ENCODE results near the gene SAMD4A.

Gene SAMD4A

DNA sequence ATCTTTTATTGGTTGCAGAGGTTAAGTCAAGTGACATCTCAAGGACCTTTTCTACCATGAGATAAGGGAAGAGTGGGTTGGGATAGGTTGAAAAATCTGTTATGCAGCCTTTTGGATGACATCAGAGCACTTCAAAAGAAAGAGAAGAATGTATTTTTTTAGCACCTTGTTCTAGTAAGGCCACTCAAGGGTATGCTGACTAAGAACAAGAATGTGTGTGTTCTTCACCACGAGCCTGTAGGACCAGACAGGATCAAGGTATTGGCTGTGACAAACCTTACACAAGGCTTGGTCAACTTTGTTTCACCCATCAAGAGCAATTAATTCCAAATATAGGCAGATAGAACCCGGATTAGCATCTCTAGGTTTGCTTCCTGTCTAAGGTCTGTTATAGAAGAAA is 142.5 kb downstream of the SAMD4A start:
- DNase-seq: no peak

DNA sequence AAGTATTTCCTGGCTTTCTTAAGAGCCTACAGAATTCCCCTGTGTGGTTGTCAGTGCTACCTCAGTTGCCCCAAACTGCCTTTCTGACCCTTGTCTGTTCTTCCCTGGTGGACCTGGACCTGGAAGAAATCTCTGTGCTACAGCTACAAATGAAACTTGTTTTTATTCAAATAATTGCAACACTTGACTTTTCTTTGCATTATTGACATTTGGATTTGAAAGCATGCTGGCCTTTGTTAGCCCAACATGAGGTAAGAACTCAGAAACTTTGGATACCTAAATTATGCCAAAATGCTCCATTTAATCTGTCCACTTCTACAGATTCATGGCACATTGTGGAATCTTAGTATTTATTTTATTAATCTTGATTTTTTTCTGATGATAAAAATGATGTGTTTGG is 142.9 kb downstream of the SAMD4A start:
- no peak for DNase-seq

- DNase-seq: no peak
These were observed 144.4 kb downstream of the SAMD4A start for GRCh38 chr14:54711312-54711711.

- DNase-seq: no peak
These were observed 145.0 kb downstream of the SAMD4A start for GRCh38 chr14:54711812-54712464.

DNA sequence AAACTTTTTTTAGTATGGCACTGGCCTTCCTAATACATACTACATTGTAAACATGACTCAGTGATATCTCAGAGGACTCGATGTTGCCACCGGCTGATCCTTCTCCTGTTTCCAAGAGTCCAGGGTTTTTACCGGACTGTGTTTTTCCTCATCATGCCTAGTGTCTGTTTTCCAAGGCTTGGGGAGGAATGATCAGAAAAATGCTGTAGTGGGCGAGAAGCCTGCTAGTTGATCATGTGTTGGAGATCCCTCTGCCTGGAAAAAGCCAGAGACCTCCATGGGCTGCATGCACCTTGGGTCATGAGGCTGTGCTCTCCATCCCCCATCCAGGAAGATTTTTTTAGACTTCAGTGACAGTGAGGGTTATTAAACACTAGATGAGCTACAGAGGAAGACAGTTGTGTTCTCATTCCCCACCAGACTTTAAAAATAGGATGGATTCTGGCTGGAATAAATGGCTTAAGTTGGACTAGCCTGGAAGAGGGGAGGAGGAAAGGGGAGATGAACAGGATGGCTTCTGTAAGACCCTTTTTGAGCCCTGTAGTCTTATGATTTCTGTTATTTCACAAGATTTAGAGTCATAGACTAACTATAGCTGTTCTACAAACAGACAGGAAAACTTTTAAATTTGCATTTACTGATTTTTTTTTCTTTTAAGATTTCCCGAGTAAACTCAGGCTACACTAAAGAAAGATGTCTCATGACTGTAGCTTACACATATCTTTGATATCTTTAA is 145.7 kb downstream of the SAMD4A start:
- DNase-seq: no peak

GRCh38 chr14:54713379-54713778 is 146.5 kb downstream of the SAMD4A start:
- DNase-seq: no peak

GRCh38 chr14:54715239-54715638 is 148.3 kb downstream of the SAMD4A start:
- DNase-seq: no peak

GRCh38 chr14:54715811-54716210 is 148.9 kb downstream of the SAMD4A start:
- no peak for DNase-seq

- no peak for DNase-seq
These were observed 149.9 kb downstream of the SAMD4A start for GRCh38 chr14:54716862-54717261.

- no peak for DNase-seq
These were observed 151.1 kb downstream of the SAMD4A start for GRCh38 chr14:54718046-54718445.

DNA sequence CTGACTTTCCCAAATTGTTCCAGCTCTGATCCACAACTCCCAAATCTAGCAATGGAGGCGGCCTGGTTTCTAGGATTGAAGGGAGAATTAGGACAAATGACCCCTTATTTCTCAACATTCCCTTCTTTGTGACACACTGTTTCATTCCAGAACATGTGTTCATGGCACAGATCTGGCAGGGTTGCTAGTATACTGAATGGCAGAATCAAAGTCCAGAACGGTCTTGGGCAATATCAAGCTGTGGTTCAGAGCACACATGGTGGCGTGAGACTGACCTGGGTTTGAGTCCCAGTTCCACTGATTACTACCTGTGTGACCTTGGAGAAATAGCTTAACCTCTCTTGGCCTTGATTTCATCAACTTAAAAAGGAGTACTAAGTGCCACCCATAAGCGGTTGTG is 152.5 kb downstream of the SAMD4A start:
- no peak for DNase-seq

DNA sequence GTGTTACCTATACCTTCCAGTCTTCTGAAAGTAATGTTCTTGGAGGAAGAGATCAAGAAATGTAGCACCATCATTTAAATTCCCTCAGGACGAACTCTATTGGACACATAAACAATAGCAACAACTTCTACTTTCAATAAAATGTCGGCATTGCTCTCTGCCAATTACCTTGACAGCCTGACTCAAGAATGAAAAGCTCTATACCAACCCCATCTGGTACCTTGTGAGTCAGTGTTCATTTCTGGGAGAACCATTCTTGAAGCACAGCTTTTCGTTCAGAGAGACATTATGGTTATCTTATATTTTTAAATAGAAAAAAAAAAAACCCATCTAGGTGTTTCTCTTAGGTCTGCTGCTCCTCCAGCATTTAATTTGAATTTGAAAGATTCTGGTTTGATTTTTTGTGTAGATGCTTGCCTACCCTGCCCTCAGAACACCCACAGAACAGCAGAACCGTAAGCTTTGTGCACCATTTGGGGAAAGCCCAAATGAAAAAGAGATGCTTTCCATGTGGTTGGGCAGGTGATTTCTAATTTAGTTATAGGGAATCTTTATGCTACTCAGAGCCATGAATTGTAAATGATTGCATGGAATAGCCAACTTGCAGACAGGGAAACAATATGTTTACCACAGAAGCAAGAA is 156.0 kb downstream of the SAMD4A start:
- no peak for DNase-seq

DNA sequence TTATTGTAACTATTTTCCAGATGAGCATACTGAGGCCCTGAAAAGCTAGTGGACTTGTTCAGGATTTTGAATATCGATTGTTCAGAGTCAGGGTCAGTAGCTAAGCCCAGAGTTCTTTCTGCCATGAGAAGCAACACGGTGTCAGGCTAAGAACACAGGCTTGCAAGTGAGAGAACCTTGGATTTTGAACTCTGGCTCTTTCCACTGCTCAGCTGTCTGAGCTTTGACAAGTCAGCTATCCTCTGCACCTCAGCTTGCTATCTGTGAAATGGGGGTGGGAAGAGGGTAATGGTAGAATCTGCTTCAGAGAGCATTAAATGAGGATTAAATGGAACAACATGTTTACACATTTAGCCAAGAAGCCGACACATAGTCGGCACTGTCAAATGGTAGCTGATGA is 157.2 kb downstream of the SAMD4A start:
- DNase-seq: no peak

GRCh38 chr14:54724676-54725325 is 157.9 kb downstream of the SAMD4A start:
- no peak for DNase-seq

DNA sequence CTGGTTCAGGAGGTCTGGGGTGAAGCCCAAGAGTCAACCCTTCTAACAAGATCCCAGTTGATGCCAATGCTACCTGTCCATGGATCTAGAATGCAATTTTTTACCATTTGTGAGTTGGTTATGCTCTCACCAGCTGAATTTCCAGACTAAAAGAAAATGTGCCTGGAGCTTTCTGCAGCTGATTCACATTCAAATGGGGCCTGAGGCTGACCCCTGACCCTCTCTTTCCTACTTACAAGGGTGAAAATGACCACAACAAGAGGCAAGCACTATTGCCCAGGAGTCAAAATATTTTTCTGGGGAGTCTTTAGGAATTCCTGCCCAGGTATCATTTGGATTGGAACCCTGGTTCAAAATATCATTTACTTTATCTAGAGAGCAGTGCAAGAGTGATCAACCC is 159.1 kb downstream of the SAMD4A start:
- DNase-seq: no peak

- DNase-seq: no peak
These were observed 161.0 kb downstream of the SAMD4A start for GRCh38 chr14:54727929-54728328.

- DNase-seq: no peak
These were observed 162.0 kb downstream of the SAMD4A start for GRCh38 chr14:54728700-54729527.

GRCh38 chr14:54730156-54730961 is 163.4 kb downstream of the SAMD4A start:
- no peak for DNase-seq

- DNase-seq: no peak
These were observed 168.0 kb downstream of the SAMD4A start for GRCh38 chr14:54734966-54735365.

GRCh38 chr14:54735424-54735823 is 168.5 kb downstream of the SAMD4A start:
- no peak for DNase-seq

DNA sequence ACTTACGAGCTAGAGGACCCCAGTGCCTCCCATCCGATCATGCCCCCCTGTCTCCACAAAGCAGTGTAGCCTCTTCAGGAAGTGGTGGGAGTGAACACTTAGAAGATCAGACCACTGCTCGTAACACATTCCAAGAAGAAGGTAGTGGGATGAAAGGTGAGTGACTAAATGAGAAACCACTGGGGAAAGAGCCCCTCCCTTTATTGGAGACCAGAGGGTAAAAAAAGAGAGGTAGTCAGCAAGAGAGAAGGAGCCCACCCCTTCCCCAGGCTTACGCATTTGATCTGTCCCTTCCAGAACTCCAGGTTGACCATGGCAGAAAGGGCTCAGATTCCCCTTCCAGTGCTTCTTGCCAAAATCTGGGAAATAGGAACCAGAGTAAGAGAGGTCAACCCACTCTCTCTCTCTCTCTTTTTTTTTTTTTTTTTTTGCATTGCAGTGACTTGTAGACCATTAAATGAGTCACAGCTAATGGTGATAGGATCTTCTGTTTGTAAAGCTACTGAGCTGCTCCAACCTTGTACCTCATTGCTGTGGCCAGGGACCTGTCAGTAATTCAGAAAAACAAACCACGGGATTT is 170.3 kb downstream of the SAMD4A start:
- no peak for DNase-seq

- DNase-seq: no peak
These were observed 171.1 kb downstream of the SAMD4A start for GRCh38 chr14:54738009-54738408.

All from SHP77 (cell line).